GM23338 (cell line): ENCODE data around the gene KRT85. TPM values are rescaled to one million over a fixed set of nuclear protein-coding genes. Genes with fewer than 3 reads are reported as not detected.

Experiments used
- ATAC-seq: fragments of 200-7000 bp; cut with Tn5 transposase; 3 replicates; pipeline ENCODE4 v1.9.1; 2020
- DNase-seq: peaks from one replicate; pipeline ENCODE4 v3.0.0-alpha.2; 2015; ENCODE audit warnings: low spot score
- H2AFZ ChIP-seq: fragments of 200-600 bp; sonication (generic); 2 replicates; pipeline ENCODE4 v1.8.0; 2016; ENCODE audit warnings: antibody characterized with exemption, mild to moderate bottlenecking, moderate library complexity
- H3F3A ChIP-seq: fragments of 200-600 bp; sonication (generic); replicated peaks from 2 replicates; pipeline ENCODE4 v1.8.0; 2017; ENCODE audit warnings: antibody characterized with exemption, mixed run types, low read depth
- H3K27ac ChIP-seq: fragments of 200-600 bp; sonication (generic); 2 replicates; pipeline ENCODE4 v1.6.1; 2016; ENCODE audit warnings: low read depth
- H3K27me3 ChIP-seq: fragments of 200-600 bp; sonication (generic); 2 replicates; pipeline ENCODE4 v1.8.0; 2016; ENCODE audit warnings: mild to moderate bottlenecking, mixed run types, moderate library complexity; ENCODE audit not compliant: insufficient read depth
- H3K36me3 ChIP-seq: fragments of 200-600 bp; sonication (generic); 2 replicates; pipeline ENCODE4 v1.8.0; 2016; ENCODE audit warnings: mild to moderate bottlenecking; ENCODE audit not compliant: insufficient read depth
- H3K4me1 ChIP-seq: fragments of 200-600 bp; sonication (generic); 2 replicates; pipeline ENCODE4 v1.8.0; 2016; ENCODE audit warnings: mild to moderate bottlenecking, moderate library complexity; ENCODE audit not compliant: insufficient read depth
- H3K4me2 ChIP-seq: fragments of 200-600 bp; sonication (generic); 2 replicates; pipeline ENCODE4 v1.7.1; 2017; ENCODE audit warnings: mixed run types
- H3K4me3 ChIP-seq: fragments of 200-600 bp; sonication (generic); 2 replicates; pipeline ENCODE4 v1.6.1; 2016; ENCODE audit warnings: mixed run types
- H3K79me2 ChIP-seq: fragments of 200-600 bp; sonication (generic); replicated peaks from 2 replicates; pipeline ENCODE4 v1.8.0; 2017; ENCODE audit warnings: mild to moderate bottlenecking; ENCODE audit not compliant: insufficient read depth
- H3K9me2 ChIP-seq: fragments of 200-600 bp; sonication (generic); 2 replicates; pipeline ENCODE4 v1.8.0; 2017; ENCODE audit not compliant: insufficient read depth
- H4K20me1 ChIP-seq: fragments of 200-600 bp; sonication (generic); replicated peaks from 2 replicates; pipeline ENCODE4 v1.8.0; 2017; ENCODE audit warnings: mild to moderate bottlenecking; ENCODE audit not compliant: insufficient read depth
- H3K27ac Mint-ChIP-seq: 2 replicates; pipeline ENCODE4 v1.8.0; 2020; ENCODE audit warnings: inconsistent platforms, mild to moderate bottlenecking, moderate library complexity, mixed read lengths
- H3K27me3 Mint-ChIP-seq: 3 replicates; pipeline ENCODE4 v1.8.0; 2022; ENCODE audit warnings: low read depth, mild to moderate bottlenecking, moderate library complexity, mixed read lengths, inconsistent platforms; ENCODE audit not compliant: insufficient read depth, poor library complexity
- H3K36me3 Mint-ChIP-seq: 3 replicates; pipeline ENCODE4 v1.8.0; 2021; ENCODE audit warnings: low read depth, mild to moderate bottlenecking, inconsistent platforms, moderate library complexity, mixed read lengths
- H3K4me1 Mint-ChIP-seq: 3 replicates; pipeline ENCODE4 v1.8.0; 2020; ENCODE audit warnings: mild to moderate bottlenecking, inconsistent platforms, mixed read lengths
- H3K4me3 Mint-ChIP-seq: 3 replicates; pipeline ENCODE4 v1.8.0; 2021; ENCODE audit warnings: moderate library complexity, mild to moderate bottlenecking, inconsistent platforms, mixed read lengths
- H3K9me3 Mint-ChIP-seq: 3 replicates; pipeline ENCODE4 v1.8.0; 2020; ENCODE audit warnings: moderate library complexity, mild to moderate bottlenecking, inconsistent platforms, mixed read lengths
- CREB1 ChIP-seq: fragments of 250-450 bp; sonication (Bioruptor Pico); IDR thresholded peaks from 2 replicates; pipeline ENCODE4 v1.5.0; 2020; ENCODE audit warnings: low read depth, mild to moderate bottlenecking, moderate library complexity
- ETS1 ChIP-seq: IDR thresholded peaks from 2 replicates; pipeline ENCODE4 v1.6.1; 2016; ENCODE audit warnings: antibody characterized with exemption
- EZH2 ChIP-seq: fragments of 200-600 bp; sonication (generic); IDR thresholded peaks from one replicate; pipeline ENCODE4 v1.8.0; 2017; ENCODE audit warnings: antibody characterized with exemption, mild to moderate bottlenecking, low read depth; ENCODE audit not compliant: unreplicated experiment
- EZH2phosphoT487 ChIP-seq: fragments of 200-600 bp; sonication (generic); IDR thresholded peaks from one replicate; pipeline ENCODE4 v1.8.1; 2018; ENCODE audit warnings: antibody characterized with exemption; ENCODE audit not compliant: unreplicated experiment
- JUNB ChIP-seq: IDR thresholded peaks from one replicate; pipeline ENCODE4 v1.6.1; 2016; ENCODE audit warnings: antibody characterized with exemption; ENCODE audit not compliant: unreplicated experiment
- NANOG ChIP-seq: IDR thresholded peaks from 2 replicates; pipeline ENCODE4 v1.6.1; 2016; ENCODE audit warnings: antibody characterized with exemption, borderline replicate concordance
- POLR2AphosphoS5 ChIP-seq: IDR thresholded peaks from 2 replicates; pipeline ENCODE4 v1.6.1; 2016; ENCODE audit warnings: antibody characterized with exemption, low read depth
- REST ChIP-seq: IDR thresholded peaks from one replicate; pipeline ENCODE4 v1.6.1; 2018; ENCODE audit warnings: antibody characterized with exemption; ENCODE audit not compliant: unreplicated experiment
- STAT1 ChIP-seq: IDR thresholded peaks from one replicate; pipeline ENCODE4 v1.6.1; 2016; ENCODE audit warnings: antibody characterized with exemption; ENCODE audit not compliant: unreplicated experiment
- ZNF114 ChIP-seq: fragments of 250-450 bp; sonication (Bioruptor Pico); IDR thresholded peaks from 2 replicates; pipeline ENCODE4 v1.5.0; 2020; ENCODE audit warnings: mild to moderate bottlenecking, moderate library complexity
- ZNF331 ChIP-seq: fragments of 250-450 bp; sonication (Bioruptor Pico); IDR thresholded peaks from 2 replicates; pipeline ENCODE4 v1.5.0; 2020; ENCODE audit warnings: low read depth, mild to moderate bottlenecking, moderate library complexity
- ZNF462 ChIP-seq: fragments of 250-450 bp; sonication (Bioruptor Pico); IDR thresholded peaks from 2 replicates; pipeline ENCODE4 v1.5.0; 2020; ENCODE audit warnings: mild to moderate bottlenecking, moderate library complexity
- polyA plus RNA-seq: library from polyadenylated mRNA; unstranded; fragments of >200 nt; fragmentation: Nextera tagmentation; extraction: Ambion mirVana; gene quantifications from 2 replicates; pipeline ENCODE4 v1.2.1, GENCODE V29; 2016
- total RNA-seq: library from RNA; depleted of rRNA; stranded (reverse); fragments of >200 nt; shearing (Covaris generic); gene quantifications from 2 replicates; pipeline ENCODE4 v1.2.3, GENCODE V29; 2014
- TF ChIP-seq, protein P1 (sequence below), 2 experiments: fragments of 200-600 bp in 1 of 2; sonication (generic) in 1 of 2; conservative IDR thresholded peaks; 2 replicates each; pipeline versions ENCODE4 v1.5.1 to v1.6.1; 2016 to 2017; ENCODE audit warnings: antibody characterized with exemption in 2 of 2, low read depth in 2 of 2, mild to moderate bottlenecking in 2 of 2, moderate library complexity in 1 of 2

Gene KRT85
- total and polyA plus RNA-seq, 2 experiments from 2014 or later, result not detected

DNA sequence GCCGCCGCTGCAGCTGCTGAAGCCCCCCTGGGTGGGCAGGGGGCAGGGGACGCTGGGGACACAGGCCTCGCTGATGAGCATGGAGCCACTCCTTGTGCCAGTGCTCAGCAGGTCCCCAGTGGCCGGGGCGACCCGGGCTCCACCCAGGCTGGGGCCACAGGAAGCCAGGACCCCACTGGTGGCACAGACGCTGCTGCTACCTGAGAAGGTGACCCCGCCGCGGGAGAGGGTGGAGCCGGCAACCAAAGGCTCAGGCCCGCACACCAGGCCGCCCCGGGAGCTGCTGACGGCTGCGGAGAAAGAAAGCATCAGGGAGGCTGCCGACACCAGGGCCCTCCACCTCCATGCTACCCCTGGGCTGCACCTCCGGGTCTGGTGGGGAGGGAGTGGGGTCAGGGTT lies 10.8 kb upstream of the KRT85 start:
- no peaks in the 10 kb centered on the region for H3K4me1 Mint-ChIP-seq
- Histone ChIP-seq H3K4me2 (no peak overlapping the region), H3K4me1 (no peaks in the 10 kb centered on the region), H3K79me2 (no peaks in the 10 kb centered on the region), H3K9me2 (no peaks in the 10 kb centered on the region), H3K27ac (no peak overlapping the region), H3K36me3 (no peaks in the 10 kb centered on the region), H2AFZ (peak overlapping the region; percentile 23; the same call in 1 of the 2 replicates), H4K20me1 (no peaks in the 10 kb centered on the region), H3F3A (no peaks in the 10 kb centered on the region), H3K4me3 (no peak overlapping the region), H3K27me3 (no peaks in the 10 kb centered on the region)
- DNase-seq, result no peak
- H3K36me3 Mint-ChIP-seq, result no peaks in the 10 kb centered on the region
- no peak overlapping the region for H3K4me3 Mint-ChIP-seq
- no peak overlapping the region for H3K27ac Mint-ChIP-seq
- no peak for TF ChIP-seq EZH2phosphoT487
- TF ChIP-seq JUNB, result no peak
- no peak for TF ChIP-seq STAT1
- TF ChIP-seq ZNF331, result no peak
- TF ChIP-seq, protein P1, sequence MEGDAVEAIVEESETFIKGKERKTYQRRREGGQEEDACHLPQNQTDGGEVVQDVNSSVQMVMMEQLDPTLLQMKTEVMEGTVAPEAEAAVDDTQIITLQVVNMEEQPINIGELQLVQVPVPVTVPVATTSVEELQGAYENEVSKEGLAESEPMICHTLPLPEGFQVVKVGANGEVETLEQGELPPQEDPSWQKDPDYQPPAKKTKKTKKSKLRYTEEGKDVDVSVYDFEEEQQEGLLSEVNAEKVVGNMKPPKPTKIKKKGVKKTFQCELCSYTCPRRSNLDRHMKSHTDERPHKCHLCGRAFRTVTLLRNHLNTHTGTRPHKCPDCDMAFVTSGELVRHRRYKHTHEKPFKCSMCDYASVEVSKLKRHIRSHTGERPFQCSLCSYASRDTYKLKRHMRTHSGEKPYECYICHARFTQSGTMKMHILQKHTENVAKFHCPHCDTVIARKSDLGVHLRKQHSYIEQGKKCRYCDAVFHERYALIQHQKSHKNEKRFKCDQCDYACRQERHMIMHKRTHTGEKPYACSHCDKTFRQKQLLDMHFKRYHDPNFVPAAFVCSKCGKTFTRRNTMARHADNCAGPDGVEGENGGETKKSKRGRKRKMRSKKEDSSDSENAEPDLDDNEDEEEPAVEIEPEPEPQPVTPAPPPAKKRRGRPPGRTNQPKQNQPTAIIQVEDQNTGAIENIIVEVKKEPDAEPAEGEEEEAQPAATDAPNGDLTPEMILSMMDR (conservative IDR thresholded peaks at IDR 0.05; ENCODE audit: low read depth in 2 of 2), result no peak
- no peak for TF ChIP-seq REST
- TF ChIP-seq CREB1 (CRISPR knock-in tag), result no peak
- TF ChIP-seq NANOG, result no peak
- no peak for TF ChIP-seq ETS1
- no peak for TF ChIP-seq ZNF114 (CRISPR knock-in tag)
- TF ChIP-seq EZH2, result no peak
- no peak for TF ChIP-seq ZNF462 (CRISPR knock-in tag)
- TF ChIP-seq POLR2AphosphoS5, result no peak
- peaks cover 3% of the 10 kb centered on the region for H3K27me3 Mint-ChIP-seq
- ATAC-seq, result peak; percentile 59
- no peaks in the 10 kb centered on the region for H3K9me3 Mint-ChIP-seq
